NCI-H2107 treated with DMSO at 0.1 percent for 48 hours (cell line): ENCODE results near the gene NUDT14.

ENCODE experiments used
- DNase-seq: peaks from one replicate; lab custom pipeline; 2025; ENCODE audit not compliant: unreplicated experiment; lab: John Stamatoyannopoulos, UW

Gene NUDT14

DNA sequence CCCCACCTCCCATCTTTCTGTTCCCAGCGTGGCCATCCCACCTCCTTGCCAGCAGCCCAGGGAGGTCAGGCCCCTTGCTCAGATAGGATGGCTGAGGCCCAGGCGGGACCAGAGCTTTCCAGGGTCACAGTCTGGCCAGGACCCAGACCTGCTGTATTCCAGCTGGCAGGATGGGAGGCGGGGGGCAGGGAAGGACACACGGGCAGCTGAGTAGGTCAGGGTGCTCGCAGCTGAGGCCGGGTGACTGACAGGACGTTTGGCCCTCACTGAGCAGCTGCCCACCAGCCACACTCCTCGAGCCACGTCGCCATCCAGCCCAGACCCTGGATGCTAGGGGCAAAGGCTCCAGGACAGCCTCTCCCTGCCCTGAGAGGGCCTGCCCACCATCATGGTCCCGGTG is 4.0 kb downstream of the NUDT14 start:
- DNase-seq: no peak

DNA sequence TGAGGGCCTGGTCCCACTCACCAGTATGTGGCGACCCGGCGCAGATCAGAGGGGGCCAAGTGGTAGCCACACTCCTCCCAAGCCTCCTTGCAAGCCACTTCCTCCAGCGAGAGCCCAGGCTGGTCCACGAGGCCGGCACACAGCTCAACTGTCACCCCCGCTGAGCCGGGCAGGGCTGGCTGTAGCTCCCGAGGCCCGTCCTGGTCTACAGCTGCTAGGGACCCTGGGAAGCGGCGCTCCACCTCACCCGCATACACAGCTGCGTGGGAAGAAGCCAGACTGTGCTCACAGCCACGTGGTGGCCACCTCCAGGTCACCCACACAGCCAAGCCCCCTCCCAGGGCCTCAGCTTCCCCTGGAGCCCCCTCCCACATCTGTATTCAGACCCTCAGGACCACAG is 4.6 kb downstream of the NUDT14 start:
- no peak for DNase-seq

DNA sequence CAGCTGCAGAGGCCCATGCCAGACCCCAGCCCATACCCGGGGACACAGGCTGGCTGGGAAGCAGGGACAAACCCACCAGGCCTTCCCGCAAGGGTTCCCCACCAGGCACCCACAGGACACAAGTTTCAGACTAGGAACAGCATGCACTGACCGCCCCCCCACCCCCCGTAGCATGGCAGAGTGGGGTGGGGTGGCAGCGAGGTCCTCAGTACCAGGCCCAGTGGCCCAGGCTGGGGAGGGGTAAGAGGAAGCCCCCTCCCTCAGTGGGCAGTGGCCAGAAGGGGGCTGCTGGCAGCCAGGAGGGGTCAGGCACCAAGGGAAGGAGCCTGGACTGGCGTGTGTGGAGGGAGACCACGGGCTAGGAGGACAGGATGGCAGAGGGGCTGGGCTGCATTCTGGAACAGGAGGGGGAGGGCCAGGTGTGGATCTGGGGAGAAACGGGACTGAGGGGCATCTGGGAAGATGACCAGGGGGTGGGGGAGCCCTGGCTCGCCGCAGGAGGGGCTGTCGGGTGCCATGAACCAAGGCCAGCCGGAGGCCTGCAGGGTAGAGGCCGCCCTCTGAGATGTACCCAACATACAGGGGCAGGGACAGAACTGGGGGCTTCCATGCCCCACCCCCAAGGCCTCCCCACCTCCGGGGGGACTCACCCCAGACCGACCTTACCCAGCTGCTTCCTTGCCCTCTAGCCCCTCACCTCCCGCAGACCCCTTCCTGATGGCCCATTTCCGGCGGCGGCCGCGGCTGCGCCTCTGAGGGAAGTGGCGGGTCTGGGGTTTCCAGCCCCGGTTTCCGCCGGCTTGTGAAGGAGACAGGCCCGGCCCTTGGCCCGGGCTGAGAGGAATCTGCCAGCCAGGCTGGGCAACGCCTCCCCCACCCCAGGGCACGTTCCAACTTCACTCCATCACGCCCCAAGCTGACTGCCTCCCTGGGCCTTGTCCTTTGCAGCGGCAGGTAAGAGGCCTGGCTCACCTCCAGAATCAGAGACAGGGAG is 6.9 kb downstream of the NUDT14 start:
- DNase-seq: no peak

DNA sequence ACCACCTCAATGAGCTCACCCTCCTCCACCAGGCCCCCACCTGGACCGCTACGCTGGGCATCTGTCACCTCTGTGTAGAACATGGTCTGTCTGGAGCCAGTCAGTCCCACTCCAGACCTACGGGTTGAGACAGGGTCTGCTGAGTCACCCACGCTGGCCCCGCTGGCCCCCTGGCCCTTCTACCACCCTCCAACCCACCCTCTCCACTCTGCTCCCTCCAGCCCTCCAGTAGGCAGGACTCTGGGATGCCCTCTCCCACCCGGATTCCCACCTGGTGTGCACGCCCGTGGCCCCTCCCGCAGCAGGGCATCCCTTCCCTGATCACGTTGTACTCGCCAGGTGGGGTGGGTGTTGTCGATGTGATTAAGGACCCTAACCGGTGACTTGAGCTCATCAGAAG is 8.0 kb downstream of the NUDT14 start:
- DNase-seq: no peak

DNA sequence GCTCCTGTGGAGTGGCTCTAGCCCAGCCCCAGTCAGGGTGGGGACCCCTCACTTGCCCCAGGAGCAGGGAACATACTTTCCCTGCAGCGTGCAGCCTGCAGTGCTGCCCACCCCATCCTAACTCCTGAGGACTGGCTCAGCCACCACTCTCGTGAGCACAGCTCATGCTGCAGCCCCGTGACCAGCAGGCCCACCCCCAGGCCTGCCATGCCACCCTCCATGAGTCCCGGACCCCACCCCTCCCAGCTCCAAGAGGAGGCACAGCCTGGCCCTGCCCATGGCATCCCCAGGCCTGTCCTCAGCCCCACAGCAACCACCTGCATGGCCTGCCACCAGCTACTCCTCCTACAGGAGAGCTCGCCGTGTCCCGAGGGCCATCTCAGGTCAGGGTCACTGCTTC is 8.6 kb downstream of the NUDT14 start:
- no peak for DNase-seq

DNA sequence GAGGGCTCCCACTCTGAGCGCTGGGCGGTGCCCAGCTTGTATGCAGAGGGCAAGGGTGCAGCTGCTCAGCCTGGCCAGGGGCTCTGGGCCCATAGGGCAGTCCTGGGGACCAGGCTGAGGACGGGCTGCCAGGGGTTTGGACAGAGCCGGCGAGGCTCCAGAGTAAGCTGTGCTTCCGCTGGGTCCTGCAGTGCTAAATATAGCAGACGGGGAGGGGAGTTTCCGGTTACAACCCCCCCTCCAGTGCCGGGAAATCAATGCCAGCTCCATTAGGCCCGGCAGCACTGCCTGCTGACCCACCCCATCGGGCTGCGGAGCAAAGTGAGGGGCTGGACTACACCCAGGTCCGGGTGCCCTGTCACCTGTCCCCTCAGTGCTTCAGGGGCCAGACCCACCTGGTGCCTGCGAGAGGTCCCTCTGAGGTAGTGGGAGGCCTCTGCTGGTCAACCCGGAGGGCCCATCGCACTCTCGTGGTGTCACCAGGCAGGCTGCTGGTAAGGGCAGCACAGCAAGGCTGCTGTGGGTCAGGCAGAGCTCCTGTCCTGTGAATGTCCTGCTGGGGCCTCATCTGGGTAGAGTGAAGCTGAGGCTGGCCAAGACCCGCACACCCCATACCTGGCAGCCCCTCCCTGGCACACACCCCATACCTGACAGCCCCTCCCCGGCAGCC is 10.0 kb downstream of the NUDT14 start:
- peak; percentile 64 for DNase-seq

DNA sequence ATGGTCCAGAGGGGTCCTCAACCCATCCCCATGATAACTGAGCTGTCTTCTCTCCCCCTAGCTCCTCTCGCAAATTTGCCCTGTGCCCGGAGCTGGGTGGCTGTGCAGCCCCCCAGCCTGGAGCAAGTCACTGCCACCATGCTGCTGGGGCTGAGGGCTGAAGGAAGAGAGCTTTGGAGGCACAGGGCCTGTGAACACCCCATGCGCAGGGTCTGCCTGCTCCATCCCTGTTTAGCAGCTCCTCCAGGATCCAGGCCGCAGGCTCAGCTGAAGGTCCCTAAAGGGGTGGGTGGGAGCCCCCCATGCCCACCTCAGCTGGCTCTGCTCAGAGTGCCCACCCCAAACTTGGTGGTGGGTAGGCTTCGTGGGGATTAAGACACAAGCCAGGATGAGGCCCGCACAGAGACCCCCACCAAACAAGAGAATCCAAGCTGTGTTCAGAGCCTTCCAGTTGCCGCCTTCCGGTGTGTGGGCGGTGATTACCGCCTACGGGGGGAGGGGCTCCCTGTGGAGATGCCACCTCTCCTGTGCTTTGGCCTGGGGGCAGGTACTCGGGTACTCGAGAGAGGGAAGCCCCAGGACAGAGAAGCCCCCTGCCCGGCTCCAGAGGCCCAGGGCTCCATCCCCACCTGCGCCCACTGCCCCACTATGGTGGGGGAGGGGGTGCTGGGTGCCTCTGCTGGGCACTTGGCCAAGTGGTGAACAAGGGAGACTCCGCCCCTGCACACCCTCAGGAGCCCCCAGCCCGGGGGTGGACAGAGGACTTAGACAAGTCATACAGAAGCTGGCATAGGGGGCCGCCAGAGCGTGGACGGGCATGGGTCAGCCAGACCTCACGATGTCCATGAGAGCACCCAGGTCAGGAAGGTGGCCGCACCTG is 11.1 kb downstream of the NUDT14 start:
- no peak for DNase-seq

DNA sequence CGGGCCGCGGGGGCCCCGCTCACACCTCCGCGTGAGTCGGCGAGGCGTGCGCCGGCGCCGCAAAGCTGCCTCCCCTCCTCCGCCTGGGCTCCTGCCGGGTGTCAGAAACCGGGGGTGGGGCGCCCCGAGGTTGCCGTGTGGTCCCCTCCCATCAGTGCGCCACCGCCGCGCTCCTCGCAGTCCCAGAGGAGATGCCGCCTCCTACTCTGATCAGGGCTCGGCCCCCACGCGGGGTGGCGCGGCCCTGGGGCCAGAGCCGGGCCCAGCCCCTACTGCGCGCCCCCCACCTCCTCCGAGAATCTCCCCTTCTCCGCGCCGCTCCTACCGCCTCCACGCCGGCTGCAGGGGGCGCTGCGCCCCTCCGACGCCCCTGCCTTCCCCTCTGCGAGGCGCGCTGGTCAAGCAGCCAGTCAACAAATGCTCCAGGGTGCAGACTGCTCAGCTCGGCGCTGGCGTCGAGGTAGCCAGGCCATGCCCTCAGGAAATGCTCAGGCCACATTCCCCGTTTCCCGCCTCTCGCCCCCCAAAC is 12.1 kb downstream of the NUDT14 start:
- peak; percentile 47 for DNase-seq

DNA sequence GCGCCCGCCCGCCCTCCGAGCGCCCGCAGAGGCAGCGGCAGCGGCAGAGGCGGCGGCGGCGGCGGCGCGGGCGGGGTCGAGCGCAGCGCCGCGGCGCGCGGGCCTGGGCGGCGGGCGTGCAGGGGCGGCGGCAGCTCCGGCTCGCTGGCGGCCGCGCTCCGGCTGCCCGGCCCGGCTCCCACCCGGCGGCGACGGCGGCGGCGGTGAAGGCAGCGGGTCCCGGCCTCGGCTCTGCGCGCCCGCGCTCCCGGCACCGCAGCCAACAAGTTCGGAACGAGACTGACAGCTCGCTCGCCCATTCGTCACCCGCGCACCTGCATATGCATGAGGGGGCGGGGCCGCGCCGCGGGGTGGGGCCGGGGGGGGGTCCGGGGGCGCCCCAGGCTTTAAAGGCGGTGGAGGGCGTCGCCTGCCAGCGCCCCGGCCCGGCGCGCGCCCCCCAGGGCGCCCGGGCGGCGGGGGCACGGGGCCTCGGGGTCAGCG is 12.6 kb downstream of the NUDT14 start, which contains the start of gene JAG2:
JAG2 (minus strand) TSS at position 281 of the 483 bp plus-strand sequence. CDS start 356 bp downstream, outside the sequence.
- DNase-seq: peak; percentile 43

DNA sequence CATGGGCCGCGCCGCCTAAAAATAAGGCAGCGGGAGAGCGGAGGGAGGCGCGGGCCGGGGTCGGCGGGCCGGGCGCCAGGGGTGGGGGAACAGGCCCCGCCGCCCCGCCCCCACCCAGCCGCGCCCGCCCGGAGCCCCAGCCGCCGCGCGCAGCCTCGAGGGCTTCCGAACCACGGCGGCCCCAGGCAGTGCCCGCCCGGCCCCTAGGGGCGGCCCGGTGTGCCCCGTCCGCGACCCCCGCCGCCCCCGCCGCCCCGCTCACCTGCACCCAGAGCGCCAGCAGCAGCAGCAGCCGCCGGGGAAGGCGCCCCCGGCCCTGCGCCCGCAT is 13.1 kb downstream of the NUDT14 start:
- DNase-seq: no peak

DNA sequence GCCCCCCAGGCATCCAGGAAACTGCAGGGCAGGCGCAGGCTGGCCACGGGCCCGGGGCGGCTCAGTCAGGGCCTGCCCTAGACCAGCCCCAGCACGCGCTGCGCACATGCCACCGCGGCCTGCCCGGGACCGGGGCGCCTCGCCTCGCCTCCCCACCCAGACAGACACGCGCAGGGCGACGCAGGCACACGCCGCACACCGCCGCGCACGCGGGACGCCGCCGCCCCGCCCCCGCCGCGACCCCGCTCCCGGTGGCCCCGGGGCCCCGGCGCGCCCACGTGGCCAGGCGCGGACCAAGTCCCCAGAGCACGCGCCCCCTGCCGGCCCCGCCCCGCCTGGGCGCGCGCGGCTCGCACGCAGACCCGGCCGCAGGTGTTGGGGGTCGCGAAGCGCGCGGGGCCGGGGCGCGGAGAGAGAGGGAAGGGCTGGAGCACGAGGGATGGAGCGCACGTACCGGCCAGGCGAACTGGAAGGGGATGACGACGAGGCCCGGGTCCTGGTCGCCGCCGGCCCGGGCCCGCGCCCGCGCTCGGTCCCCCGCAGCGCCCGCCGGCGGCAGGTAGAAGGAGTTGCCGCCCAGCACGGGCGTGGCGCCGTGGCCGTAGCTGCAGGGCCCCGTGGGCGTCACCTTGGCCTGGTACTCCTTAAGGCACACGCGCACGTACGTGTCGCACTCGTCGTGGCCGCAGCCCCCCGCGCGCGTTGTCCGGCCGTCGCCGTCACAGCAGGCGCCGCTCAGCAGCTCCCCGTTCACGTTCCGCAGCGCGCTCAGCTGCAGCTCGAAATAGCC is 13.6 kb downstream of the NUDT14 start:
- no peak for DNase-seq

DNA sequence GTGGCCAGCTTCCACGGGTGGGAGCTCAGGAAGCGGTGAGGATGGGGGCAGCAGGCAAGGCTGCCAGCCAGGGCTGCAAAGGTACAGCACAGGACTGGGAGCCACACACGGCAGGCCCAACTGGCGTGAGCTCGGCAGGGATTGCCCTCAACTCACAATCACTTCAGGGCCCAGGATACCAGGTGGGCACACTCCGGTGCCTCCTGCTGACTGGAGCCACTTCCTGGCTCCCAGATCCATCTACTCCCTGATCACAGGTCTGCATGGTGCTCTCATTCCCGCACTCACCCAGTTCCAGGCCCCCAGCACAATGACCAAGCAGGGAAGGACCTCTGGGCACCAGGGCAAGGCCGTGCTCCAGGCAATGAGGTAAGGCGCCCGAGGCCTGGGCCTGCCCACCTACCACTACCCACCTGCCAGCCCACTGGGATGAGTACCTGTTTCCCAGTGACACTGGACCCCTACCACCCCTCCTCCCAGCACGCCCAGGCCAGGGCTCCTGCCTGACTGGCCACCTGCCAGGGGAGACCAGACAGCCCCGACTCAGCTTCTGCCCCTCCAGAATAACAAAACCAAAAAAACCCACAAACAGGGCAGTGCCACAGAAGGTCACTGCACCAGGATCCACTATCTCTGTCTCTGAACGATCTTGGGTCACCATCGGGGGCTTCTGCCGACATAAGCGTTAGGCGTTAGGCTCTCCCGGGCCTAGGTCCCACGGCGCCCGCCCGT is 14.4 kb downstream of the NUDT14 start:
- DNase-seq: peak; percentile 35

DNA sequence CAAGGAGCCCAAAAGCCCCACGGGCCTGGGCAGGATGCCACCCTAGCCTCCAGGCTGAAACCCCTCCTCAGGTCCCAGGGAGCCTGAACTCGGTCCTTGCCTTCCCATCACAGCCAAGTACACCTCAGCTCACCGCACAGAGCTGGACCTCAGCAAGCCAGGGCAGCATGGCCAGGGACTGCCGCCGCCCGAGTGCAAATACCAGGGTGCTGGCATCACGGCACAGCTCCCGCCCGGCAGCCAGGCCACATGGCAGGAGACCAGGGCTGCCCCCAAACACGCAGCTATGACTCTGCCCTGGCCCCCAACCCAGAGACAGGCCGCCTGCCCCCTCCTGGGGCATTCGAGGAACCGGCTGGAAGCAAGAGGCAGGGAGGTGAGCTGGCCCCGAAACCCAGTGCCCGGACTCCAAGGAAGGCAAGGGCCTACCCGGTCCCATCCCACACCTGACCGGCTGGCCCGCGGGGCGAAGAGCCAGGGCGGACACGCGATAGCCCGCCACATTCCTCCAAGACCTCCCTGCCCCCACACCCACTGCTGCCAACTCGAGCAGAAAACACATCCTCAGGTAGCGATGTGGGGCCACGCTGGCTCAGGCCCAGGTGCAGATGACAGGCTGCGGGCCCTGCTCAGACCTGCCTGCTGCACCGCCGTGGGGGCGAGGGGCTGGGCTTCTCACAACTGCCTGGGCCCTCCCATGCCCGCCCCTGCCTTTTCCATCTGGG is 15.2 kb downstream of the NUDT14 start:
- DNase-seq: no peak

DNA sequence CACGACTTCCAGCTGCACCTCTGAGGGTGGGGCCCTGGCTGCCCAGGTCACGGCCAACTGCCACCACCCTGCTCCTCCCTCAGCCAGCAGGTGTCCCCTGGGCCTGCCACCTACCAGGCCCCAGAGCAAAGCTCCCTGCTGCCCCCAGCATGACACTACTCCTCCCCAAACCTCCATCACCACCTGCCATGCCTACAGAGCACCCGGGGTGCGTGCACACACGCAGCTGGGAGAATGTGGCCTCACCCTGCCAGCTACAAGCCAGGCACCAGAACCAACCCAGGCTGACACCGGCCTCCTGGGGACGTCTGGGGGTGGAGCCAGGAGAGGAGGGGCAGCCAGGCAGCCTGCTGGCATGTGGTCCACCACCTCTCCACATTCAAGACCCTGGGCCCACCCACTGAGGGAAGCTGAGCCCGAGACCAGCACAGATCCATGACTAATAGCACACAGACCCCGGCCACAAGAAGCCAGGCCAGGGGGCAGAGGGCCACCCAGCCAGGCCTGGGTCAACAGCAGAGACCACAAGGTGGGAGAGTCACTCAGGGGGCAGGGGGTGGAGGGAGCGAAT is 15.9 kb downstream of the NUDT14 start:
- peak; percentile 98 for DNase-seq

DNA sequence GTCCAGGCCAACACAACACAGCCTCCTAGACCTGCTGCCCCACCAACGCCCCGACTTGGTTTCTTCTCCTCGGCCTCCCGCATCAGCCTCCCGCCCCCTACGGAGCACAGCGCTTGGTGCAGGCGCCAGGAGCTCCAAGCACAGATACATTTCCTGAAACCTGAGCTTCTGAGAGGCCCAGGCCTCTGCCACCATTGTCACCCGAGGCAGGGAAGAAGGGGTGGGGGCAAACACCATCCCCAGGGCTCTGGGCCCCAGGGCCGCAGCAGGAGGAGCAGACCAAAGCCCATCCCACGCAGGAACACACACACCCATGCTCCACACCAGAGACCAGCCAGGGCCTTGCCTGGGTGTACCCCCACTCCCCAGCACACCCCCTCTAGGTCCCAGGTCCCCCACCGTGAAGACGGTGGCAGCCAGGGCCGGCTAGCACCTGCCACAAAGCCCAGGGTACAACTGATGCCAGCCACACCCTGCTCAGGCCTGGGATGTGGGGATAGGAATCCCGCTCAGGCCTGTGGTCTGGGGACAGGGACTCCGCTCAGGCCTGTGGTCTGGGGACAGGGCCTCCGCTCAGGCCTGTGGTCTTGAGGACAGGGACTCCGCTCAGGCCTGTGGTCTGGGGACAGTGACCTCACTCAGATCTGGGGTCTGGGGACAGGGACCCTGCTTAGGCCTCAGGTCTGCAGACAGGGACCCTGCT is 17.9 kb downstream of the NUDT14 start:
- DNase-seq: peak; percentile 90

DNA sequence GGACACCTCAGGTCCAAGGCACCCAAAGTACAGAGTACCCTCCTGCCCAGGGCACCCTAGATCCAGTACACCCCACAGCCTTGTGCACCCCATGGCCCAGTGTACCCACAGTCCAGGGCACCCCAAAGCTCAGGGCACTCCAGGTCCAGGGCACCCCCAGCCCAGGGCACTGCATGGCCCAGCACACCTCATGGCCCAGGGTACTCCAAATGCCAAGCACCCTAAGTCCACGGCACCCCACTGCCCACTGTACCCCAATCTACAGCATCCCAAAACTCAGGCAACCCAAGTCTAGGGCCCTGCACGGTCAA is 18.5 kb downstream of the NUDT14 start:
- no peak for DNase-seq

DNA sequence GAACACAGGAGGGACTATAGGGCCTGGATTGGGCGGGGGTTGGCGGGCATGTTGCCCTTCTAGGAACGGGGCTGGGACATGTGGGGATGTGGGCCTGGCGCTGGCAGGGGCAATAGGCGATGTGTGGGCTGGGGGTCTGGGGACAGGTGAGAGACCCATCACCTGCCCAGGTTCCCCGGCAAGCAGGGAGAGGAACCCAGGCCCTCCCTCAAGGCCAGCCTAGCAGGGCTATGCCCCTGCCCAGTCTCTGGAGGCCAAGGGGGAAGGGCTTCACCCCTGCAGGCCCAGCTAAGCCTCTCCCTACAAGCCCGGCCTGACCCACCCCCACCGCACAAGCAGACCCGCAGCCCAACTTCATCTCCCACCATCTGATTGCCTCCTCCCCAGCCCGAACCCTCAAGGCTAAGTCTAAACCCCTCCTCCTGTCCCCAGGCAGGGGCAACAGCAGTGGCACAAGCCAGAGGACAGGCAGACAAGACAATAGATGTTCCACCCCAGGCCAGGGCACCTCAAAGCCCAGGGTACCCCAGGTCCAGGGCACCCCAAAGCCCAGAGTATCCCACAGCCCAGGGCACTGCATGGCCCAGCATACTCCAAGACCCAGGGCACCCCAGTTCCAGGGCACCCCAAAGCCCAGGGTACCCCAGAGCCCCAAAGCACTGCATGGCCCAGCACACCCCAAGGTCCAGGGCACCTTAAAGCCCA is 19.0 kb downstream of the NUDT14 start:
- DNase-seq: no peak
